Activated CD4-positive, alpha-beta T cell treated with anti-CD3 and anti-CD28 coated beads, Interleukin-2, amount 10 ng/mL, durations not matched to agents 24 days and 14 days (primary cell): ENCODE measurements around the gene ZNF627. TPM values are rescaled to one million over a fixed set of nuclear protein-coding genes. Genes with fewer than 3 reads are reported as not detected.

ENCODE experiments used
- DNase-seq: peaks from one replicate; pipeline ENCODE4 v3.0.0; 2022
- H3K27ac Mint-ChIP-seq: one replicate; pipeline ENCODE4 v1.8.0; 2022; ENCODE audit warnings: mild to moderate bottlenecking, mixed read lengths
- H3K27me3 Mint-ChIP-seq: one replicate; pipeline ENCODE4 v1.8.0; 2022; ENCODE audit warnings: mixed read lengths
- H3K36me3 Mint-ChIP-seq: one replicate; pipeline ENCODE4 v1.8.0; 2022; ENCODE audit warnings: low read depth, mild to moderate bottlenecking, mixed read lengths
- H3K4me1 Mint-ChIP-seq: one replicate; pipeline ENCODE4 v1.8.0; 2021; ENCODE audit warnings: mixed read lengths
- H3K4me3 Mint-ChIP-seq: one replicate; pipeline ENCODE4 v1.8.0; 2022; ENCODE audit warnings: mild to moderate bottlenecking, moderate library complexity, mixed read lengths
- H3K9me3 Mint-ChIP-seq: one replicate; pipeline ENCODE4 v1.8.0; 2021; ENCODE audit warnings: mixed read lengths
- intact Hi-C: fragments of 100-400 bp; cut with micrococcal nuclease; formaldehyde crosslinking; loops from one replicate; pipeline ENCODE4 v1.15.1; 2023
- total RNA-seq: library from RNA; stranded (reverse); gene quantifications from 2 replicates; pipeline ENCODE4 v1.2.3, GENCODE V29; 2022

Gene ZNF627
- total RNA-seq, 1 donor from 2014 or later: 7.1 TPM

GRCh38 chr19:11657307-11657706, 60.0 kb downstream of the ZNF627 start:
- H3K36me3 Mint-ChIP-seq: peaks cover 22% of the 10 kb centered on the region
- H3K27me3 Mint-ChIP-seq: no peaks in the 10 kb centered on the region
- H3K27ac Mint-ChIP-seq: no peak overlapping the region
- DNase-seq: no peak
- intact Hi-C loops: no loop called here
- H3K4me1 Mint-ChIP-seq: no peaks in the 10 kb centered on the region
- H3K9me3 Mint-ChIP-seq: peaks cover 18% of the 10 kb centered on the region
- H3K4me3 Mint-ChIP-seq: no peak overlapping the region

GRCh38 chr19:11658970-11659369, 61.7 kb downstream of the ZNF627 start:
- H3K4me1 Mint-ChIP-seq: no peaks in the 10 kb centered on the region
- intact Hi-C loops: no loop called here
- H3K4me3 Mint-ChIP-seq: no peak overlapping the region
- H3K9me3 Mint-ChIP-seq: peaks cover 28% of the 10 kb centered on the region
- no peak overlapping the region for H3K27ac Mint-ChIP-seq
- peaks cover 10% of the 10 kb centered on the region for H3K36me3 Mint-ChIP-seq
- no peak for DNase-seq
- no peaks in the 10 kb centered on the region for H3K27me3 Mint-ChIP-seq

- no peaks in the 10 kb centered on the region for H3K27me3 Mint-ChIP-seq
- no peak overlapping the region for H3K4me3 Mint-ChIP-seq
- no peak for DNase-seq
- no peaks in the 10 kb centered on the region for H3K4me1 Mint-ChIP-seq
- peaks cover 28% of the 10 kb centered on the region for H3K9me3 Mint-ChIP-seq
- intact Hi-C loops: no loop called here
- no peak overlapping the region for H3K27ac Mint-ChIP-seq
- H3K36me3 Mint-ChIP-seq: peaks cover 8% of the 10 kb centered on the region
Measured at GRCh38 chr19:11659612-11660011, 62.3 kb downstream of the ZNF627 start.

- Mint-ChIP-seq H3K27ac (no peak overlapping the region), H3K36me3 (no peaks in the 10 kb centered on the region), H3K4me3 (no peak overlapping the region), H3K9me3 (peaks cover 14% of the 10 kb centered on the region), H3K4me1 (no peaks in the 10 kb centered on the region), H3K27me3 (no peaks in the 10 kb centered on the region)
- no peak for DNase-seq
- intact Hi-C loops: no loop called here
Measured at GRCh38 chr19:11662278-11662677, 65.0 kb downstream of the ZNF627 start.

DNA sequence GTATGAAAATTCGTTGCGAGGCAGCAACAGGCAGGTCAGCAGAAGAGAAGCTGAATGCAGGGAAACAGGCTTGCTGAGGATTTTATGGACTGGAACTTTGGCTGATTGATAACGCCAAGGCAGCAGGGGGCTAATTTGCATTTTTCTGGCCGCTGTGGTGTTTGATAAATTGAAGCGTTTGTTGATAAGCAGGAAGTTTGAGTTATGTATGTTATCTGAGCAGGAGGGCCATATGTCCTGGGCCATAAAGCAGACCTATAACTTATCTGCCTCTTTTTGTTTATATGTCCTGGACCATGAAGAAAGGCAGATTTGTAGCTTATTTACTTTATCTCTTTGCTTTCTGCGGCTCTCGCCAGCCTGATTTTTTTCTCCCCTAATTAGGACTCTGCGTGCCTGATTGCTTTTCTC, 65.9 kb downstream of the ZNF627 start:
- Mint-ChIP-seq H3K4me1 (no peaks in the 10 kb centered on the region), H3K36me3 (no peaks in the 10 kb centered on the region), H3K9me3 (peaks cover 10% of the 10 kb centered on the region), H3K27ac (no peak overlapping the region), H3K27me3 (no peaks in the 10 kb centered on the region), H3K4me3 (no peak overlapping the region)
- intact Hi-C loops: no loop called here
- no peak for DNase-seq

Other genes with a start within 250 kb of the ZNF627 start
- 2.3 TPM in 2 replicates for gene PLPPR2, start 242.1 kb upstream of the ZNF627 start, total RNA-seq
- 2.3 and 2.6 TPM in 2 replicates for gene SWSAP1, start 222.8 kb upstream of the ZNF627 start, total RNA-seq
- 7.2 and 7.7 TPM in 2 replicates for gene EPOR, start 213.2 kb upstream of the ZNF627 start, total RNA-seq
- not detected in 2 replicates for gene RGL3, start 178.2 kb upstream of the ZNF627 start, total RNA-seq
- 0.12 and 0.24 TPM in 2 replicates for gene ODAD3, start 162.4 kb upstream of the ZNF627 start, total RNA-seq
- gene PRKCSH, start 161.8 kb upstream of the ZNF627 start, total RNA-seq: 288 TPM in 2 replicates
- gene ELAVL3, start 116.4 kb upstream of the ZNF627 start, total RNA-seq: 0.71 TPM in 1 of 2 replicates, not detected in the other
- gene ZNF653, start 91.6 kb upstream of the ZNF627 start, total RNA-seq: 20.6 and 21.6 TPM in 2 replicates
- 39.7 and 41.6 TPM in 2 replicates for gene ECSIT, start 68.3 kb upstream of the ZNF627 start, total RNA-seq
- gene CNN1, start 58.6 kb upstream of the ZNF627 start, total RNA-seq: not detected in 2 replicates
- 71.9 and 74.2 TPM in 2 replicates for gene ELOF1, start 38.3 kb upstream of the ZNF627 start, total RNA-seq
- gene ACP5, start 19.8 kb upstream of the ZNF627 start, total RNA-seq: 8.2 and 9.5 TPM in 2 replicates
- 2.4 and 3.0 TPM in 2 replicates for gene ZNF823, start 141.5 kb downstream of the ZNF627 start, total RNA-seq
- 3.1 and 4.0 TPM in 2 replicates for gene ZNF441, start 169.5 kb downstream of the ZNF627 start, total RNA-seq
- 0.12 and 0.68 TPM in 2 replicates for gene ZNF491, start 201.0 kb downstream of the ZNF627 start, total RNA-seq
- gene ZNF440, start 216.8 kb downstream of the ZNF627 start, total RNA-seq: 7.4 and 10.5 TPM in 2 replicates